Measurements from ENCODE around the gene MRPS9.

Gene MRPS9

GRCh38 chr2:105118960-105119359 lies 81.1 kb downstream of the MRPS9 start:
- DNase-seq (ENCODE audit: low read depth in 2 of 2): no peak

- DNase-seq (ENCODE audit: low read depth in 2 of 2): no peak
Measured at GRCh38 chr2:105121434-105121833, 83.6 kb downstream of the MRPS9 start.

GRCh38 chr2:105125428-105125827 lies 87.6 kb downstream of the MRPS9 start:
- DNase-seq (ENCODE audit: low read depth in 2 of 2): no peak

- DNase-seq (ENCODE audit: low read depth in 2 of 2): no peak
Measured at GRCh38 chr2:105125920-105126319, 88.1 kb downstream of the MRPS9 start.

- no peak for DNase-seq (ENCODE audit: low read depth in 2 of 2)
Measured at GRCh38 chr2:105126336-105126735, 88.5 kb downstream of the MRPS9 start.

- DNase-seq (ENCODE audit: low read depth in 2 of 2): no peak
Measured at GRCh38 chr2:105127289-105127915, 89.5 kb downstream of the MRPS9 start.

GRCh38 chr2:105129722-105130232 lies 91.9 kb downstream of the MRPS9 start:
- DNase-seq (ENCODE audit: low read depth in 2 of 2): no peak

GRCh38 chr2:105130546-105130945 lies 92.7 kb downstream of the MRPS9 start:
- no peak for DNase-seq (ENCODE audit: low read depth in 2 of 2)

- DNase-seq (ENCODE audit: low read depth in 2 of 2): no peak
Measured at GRCh38 chr2:105134081-105134480, 96.2 kb downstream of the MRPS9 start.

GRCh38 chr2:105135436-105135835 lies 97.6 kb downstream of the MRPS9 start:
- no peak for DNase-seq (ENCODE audit: low read depth in 2 of 2)

- no peak for DNase-seq (ENCODE audit: low read depth in 2 of 2)
Measured at GRCh38 chr2:105136394-105136793, 98.5 kb downstream of the MRPS9 start.

- no peak for DNase-seq (ENCODE audit: low read depth in 2 of 2)
Measured at GRCh38 chr2:105138643-105139042, 100.8 kb downstream of the MRPS9 start.

- DNase-seq (ENCODE audit: low read depth in 2 of 2): no peak
Measured at GRCh38 chr2:105139556-105140239, 101.8 kb downstream of the MRPS9 start.

GRCh38 chr2:105140240-105140568 lies 102.3 kb downstream of the MRPS9 start:
- no peak for DNase-seq (ENCODE audit: low read depth in 2 of 2)

GRCh38 chr2:105141099-105141614 lies 103.3 kb downstream of the MRPS9 start:
- DNase-seq (ENCODE audit: low read depth in 2 of 2): no peak

GRCh38 chr2:105142239-105142638 lies 104.4 kb downstream of the MRPS9 start:
- DNase-seq (ENCODE audit: low read depth in 2 of 2): no peak

- DNase-seq (ENCODE audit: low read depth in 2 of 2): no peak
Measured at GRCh38 chr2:105143094-105143466, 105.2 kb downstream of the MRPS9 start.

- DNase-seq (ENCODE audit: low read depth in 2 of 2): no peak
Measured at GRCh38 chr2:105143467-105144151, 105.7 kb downstream of the MRPS9 start.

- DNase-seq (ENCODE audit: low read depth in 2 of 2): no peak
Measured at GRCh38 chr2:105144152-105144940, 106.5 kb downstream of the MRPS9 start.

GRCh38 chr2:105144941-105145300 lies 107.1 kb downstream of the MRPS9 start:
- DNase-seq (ENCODE audit: low read depth in 2 of 2): no peak

GRCh38 chr2:105149272-105149671 lies 111.4 kb downstream of the MRPS9 start:
- DNase-seq (ENCODE audit: low read depth in 2 of 2): no peak

Data from stimulated activated CD8-positive, alpha-beta memory T cell treated with anti-CD3 and anti-CD28 coated beads, Interleukin-15, amount 100 ng/mL, for 4 hours (primary cell).